Measurements from ENCODE around the gene IFT43. TPM values are rescaled to one million over a fixed set of nuclear protein-coding genes. Genes with fewer than 3 reads are reported as not detected.
A peak's percentile ranks its signal among the peaks of the same experiment; 100 is the strongest.

Gene IFT43
- 17.5 to 20.5 TPM (median 19.2 TPM) in 3 replicates for total RNA-seq (2021)
- percentile 69 among the genes with signal in this experiment for Bru-seq, nascent RNA
- long read RNA-seq, experiment 1, transcript IFT43-202 (9 exons, 833 nt), result major isoform, 15 of 41 reads
- long read RNA-seq, experiment 1, partial matches to known transcripts, result 13 of 41 reads
- long read RNA-seq, experiment 1, other reads (novel, unspliced or antisense), result 11 of 41 reads
- long read RNA-seq, experiment 2, transcript IFT43-202 (9 exons, 833 nt), result major isoform, 9 of 25 reads
- long read RNA-seq, experiment 2, partial matches to known transcripts, result 6 of 25 reads
- long read RNA-seq, experiment 2, other reads (novel, unspliced or antisense), result 8 of 25 reads
- long read RNA-seq, experiment 3, transcript IFT43-212 (4 exons, 848 nt), result minor isoform, 17 of 53 reads
- long read RNA-seq, experiment 3, transcript IFT43-202 (9 exons, 833 nt), result major isoform, 20 of 53 reads
- long read RNA-seq, experiment 3, partial matches to known transcripts, result 9 of 53 reads
- long read RNA-seq, experiment 3, other reads (novel, unspliced or antisense), result 6 of 53 reads

DNA sequence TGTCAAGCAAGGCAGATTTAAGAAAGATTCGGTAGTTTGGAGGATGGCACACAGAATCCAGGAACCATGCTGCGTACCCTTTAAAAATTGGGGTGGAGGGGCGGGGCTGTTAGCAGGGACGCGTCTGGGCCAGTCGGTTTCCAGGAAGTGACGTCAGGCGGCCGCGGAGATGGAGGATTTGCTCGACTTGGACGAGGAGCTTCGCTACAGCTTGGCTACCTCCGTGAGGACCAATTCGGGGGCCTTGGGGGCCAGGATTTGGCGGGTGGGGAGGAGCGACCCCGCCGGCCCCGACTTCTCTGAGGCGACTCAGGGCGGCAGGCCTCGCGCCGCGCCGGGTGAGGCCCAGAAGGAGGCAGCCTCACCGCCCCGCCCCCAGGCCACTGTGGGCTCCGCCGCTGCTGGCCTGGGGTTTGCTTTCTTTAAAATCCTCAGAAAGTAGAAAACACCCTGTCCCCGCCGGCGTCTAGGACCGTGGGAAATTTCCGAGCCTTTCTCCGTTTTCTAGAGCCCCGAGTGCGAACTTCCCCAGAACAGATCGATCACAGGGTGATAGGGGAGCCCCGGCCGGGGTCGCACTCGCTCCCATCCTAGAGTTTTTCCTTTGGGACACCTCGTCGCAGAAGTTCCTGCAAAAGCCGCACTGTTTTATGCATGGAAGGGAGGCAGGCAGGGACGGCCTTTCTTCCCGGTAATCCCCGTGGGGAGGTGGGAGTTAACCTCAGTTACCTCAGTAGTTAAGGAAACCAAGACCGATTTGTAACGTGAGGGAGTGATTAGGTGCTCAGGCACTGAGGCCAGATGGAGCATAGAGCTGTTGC is at the start of gene IFT43:
IFT43 (plus strand) TSS at position 146 of the 821 bp plus-strand sequence; CDS start at position 170, 24 bp downstream.
- Mint-ChIP-seq H3K9me3 (no peaks in the 10 kb centered on the region), H3K4me1 (peaks cover 17% of the 10 kb centered on the region), H3K36me3 (no peaks in the 10 kb centered on the region), H3K27me3 (ENCODE audit: low read depth) (peaks cover 35% of the 10 kb centered on the region), H3K4me3 (peak within 1 kb of the TSS; percentile 97), H3K27ac (peak within 1 kb of the TSS; percentile 29; the same call in 1 of the 2 replicates)
- peak; percentile 31 for ATAC-seq
- peak; percentile 85 for DNase-seq (ENCODE audit: low spot score)
- POLR2A ChIA-PET, result interaction anchor here (1.2 kb wide), 1 partner anchor 42 kb away, joined by 3 read pairs; no protein-coding TSS in a partner anchor
- CTCF ChIA-PET, result interaction anchor here (0.6 to 10.6 kb wide), 6 partner anchors 11 to 442 kb away, joined by 3 to 307 read pairs (median 4); no protein-coding TSS in a partner anchor
- TF ChIP-seq TEAD1 (CRISPR knock-in tag; IDR thresholded peaks at IDR 0.05) (peak; percentile 32; the same call in 1 of the 2 replicates), FOXP4 (CRISPR knock-in tag; IDR thresholded peaks at IDR 0.05) (no peak), GABPB1 (CRISPR knock-in tag; IDR thresholded peaks at IDR 0.05) (peak; percentile 36; the same call in 1 of the 2 replicates), PREB (CRISPR knock-in tag; IDR thresholded peaks at IDR 0.05; ENCODE audit: borderline replicate concordance) (no peak), CREM (CRISPR knock-in tag; IDR thresholded peaks at IDR 0.05) (peak; percentile 88; the same call in 1 of the 2 replicates), E2F4 (CRISPR knock-in tag; IDR thresholded peaks at IDR 0.05; ENCODE audit: borderline replicate concordance, low read depth) (no peak), HMGXB4 (CRISPR knock-in tag; IDR thresholded peaks at IDR 0.05) (0 out of 2 replicates have a peak, but pooled peaks have one; percentile 36), ARID4B (CRISPR knock-in tag; IDR thresholded peaks at IDR 0.05; ENCODE audit: borderline replicate concordance) (0 out of 2 replicates have a peak, but pooled peaks have one; percentile 55), TEAD4 (CRISPR knock-in tag; IDR thresholded peaks at IDR 0.05) (no peak), NR2C2 (CRISPR knock-in tag; IDR thresholded peaks at IDR 0.05) (no peak), ZNF263 (CRISPR knock-in tag; IDR thresholded peaks at IDR 0.05; ENCODE audit: low read depth) (no peak), ZNF219 (CRISPR knock-in tag; IDR thresholded peaks at IDR 0.05; ENCODE audit: borderline replicate concordance) (no peak), NR1H2 (CRISPR knock-in tag; IDR thresholded peaks at IDR 0.05) (no peak)
- TF ChIP-seq, protein P1, sequence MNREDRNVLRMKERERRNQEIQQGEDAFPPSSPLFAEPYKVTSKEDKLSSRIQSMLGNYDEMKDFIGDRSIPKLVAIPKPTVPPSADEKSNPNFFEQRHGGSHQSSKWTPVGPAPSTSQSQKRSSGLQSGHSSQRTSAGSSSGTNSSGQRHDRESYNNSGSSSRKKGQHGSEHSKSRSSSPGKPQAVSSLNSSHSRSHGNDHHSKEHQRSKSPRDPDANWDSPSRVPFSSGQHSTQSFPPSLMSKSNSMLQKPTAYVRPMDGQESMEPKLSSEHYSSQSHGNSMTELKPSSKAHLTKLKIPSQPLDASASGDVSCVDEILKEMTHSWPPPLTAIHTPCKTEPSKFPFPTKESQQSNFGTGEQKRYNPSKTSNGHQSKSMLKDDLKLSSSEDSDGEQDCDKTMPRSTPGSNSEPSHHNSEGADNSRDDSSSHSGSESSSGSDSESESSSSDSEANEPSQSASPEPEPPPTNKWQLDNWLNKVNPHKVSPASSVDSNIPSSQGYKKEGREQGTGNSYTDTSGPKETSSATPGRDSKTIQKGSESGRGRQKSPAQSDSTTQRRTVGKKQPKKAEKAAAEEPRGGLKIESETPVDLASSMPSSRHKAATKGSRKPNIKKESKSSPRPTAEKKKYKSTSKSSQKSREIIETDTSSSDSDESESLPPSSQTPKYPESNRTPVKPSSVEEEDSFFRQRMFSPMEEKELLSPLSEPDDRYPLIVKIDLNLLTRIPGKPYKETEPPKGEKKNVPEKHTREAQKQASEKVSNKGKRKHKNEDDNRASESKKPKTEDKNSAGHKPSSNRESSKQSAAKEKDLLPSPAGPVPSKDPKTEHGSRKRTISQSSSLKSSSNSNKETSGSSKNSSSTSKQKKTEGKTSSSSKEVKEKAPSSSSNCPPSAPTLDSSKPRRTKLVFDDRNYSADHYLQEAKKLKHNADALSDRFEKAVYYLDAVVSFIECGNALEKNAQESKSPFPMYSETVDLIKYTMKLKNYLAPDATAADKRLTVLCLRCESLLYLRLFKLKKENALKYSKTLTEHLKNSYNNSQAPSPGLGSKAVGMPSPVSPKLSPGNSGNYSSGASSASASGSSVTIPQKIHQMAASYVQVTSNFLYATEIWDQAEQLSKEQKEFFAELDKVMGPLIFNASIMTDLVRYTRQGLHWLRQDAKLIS (CRISPR knock-in tag; IDR thresholded peaks at IDR 0.05; ENCODE audit: borderline replicate concordance), result no peak
- TF ChIP-seq, protein P2, sequence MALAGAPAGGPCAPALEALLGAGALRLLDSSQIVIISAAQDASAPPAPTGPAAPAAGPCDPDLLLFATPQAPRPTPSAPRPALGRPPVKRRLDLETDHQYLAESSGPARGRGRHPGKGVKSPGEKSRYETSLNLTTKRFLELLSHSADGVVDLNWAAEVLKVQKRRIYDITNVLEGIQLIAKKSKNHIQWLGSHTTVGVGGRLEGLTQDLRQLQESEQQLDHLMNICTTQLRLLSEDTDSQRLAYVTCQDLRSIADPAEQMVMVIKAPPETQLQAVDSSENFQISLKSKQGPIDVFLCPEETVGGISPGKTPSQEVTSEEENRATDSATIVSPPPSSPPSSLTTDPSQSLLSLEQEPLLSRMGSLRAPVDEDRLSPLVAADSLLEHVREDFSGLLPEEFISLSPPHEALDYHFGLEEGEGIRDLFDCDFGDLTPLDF (CRISPR knock-in tag; IDR thresholded peaks at IDR 0.05), result no peak
